NCI-H1417 (cell line): Measurements from ENCODE around the gene PHPT1.
"Not testable (repeated sequence)": the region's sequence is repeated elsewhere in the genome, so short reads cannot be mapped to it uniquely, and the experiment has no call there.

Source experiments
- DNase-seq, 3 experiments: peaks; one replicate each; lab custom pipeline; 2025; lab: John Stamatoyannopoulos, UW

PHPT1 gene

DNA sequence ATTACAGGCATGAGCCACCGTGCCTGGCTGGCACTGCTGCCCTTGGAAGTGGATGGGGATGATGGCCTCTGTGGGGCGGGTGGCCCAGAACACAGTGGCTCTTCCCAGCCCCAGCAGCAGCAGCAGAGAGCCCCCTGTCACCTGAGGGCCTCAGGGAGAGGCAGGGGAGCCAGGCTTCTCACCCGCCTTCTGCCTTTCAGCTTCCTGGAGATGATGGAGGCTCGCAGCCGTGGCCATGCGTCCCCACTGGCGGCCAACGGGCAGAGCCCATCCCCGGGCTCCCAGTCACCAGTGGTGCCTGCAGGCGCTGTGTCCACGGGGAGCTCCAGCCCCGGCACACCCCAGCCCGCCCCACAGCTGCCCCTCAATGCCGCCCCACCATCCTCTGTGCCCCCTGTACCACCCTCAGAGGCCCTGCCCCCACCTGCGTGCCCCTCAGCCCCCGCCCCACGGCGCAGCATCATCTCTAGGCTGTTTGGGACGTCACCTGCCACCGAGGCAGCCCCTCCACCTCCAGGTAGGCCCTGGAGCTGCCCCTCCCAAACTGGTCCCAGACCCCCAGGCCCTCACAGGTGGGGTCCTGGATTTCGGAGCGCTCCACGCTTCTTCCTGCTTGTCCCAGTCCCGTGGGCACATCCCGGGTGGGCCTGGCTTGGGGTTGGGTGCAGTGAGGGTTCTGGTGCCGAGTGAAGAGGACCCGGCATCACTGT, 11.9 kb upstream of the PHPT1 start:
- DNase-seq = no peak

- DNase-seq = not testable (repeated sequence)
Observed at GRCh38 chr9:136837856-136838277, 11.3 kb upstream of the PHPT1 start.

GRCh38 chr9:136838314-136839228, 10.6 kb upstream of the PHPT1 start:
- DNase-seq = no peak

DNA sequence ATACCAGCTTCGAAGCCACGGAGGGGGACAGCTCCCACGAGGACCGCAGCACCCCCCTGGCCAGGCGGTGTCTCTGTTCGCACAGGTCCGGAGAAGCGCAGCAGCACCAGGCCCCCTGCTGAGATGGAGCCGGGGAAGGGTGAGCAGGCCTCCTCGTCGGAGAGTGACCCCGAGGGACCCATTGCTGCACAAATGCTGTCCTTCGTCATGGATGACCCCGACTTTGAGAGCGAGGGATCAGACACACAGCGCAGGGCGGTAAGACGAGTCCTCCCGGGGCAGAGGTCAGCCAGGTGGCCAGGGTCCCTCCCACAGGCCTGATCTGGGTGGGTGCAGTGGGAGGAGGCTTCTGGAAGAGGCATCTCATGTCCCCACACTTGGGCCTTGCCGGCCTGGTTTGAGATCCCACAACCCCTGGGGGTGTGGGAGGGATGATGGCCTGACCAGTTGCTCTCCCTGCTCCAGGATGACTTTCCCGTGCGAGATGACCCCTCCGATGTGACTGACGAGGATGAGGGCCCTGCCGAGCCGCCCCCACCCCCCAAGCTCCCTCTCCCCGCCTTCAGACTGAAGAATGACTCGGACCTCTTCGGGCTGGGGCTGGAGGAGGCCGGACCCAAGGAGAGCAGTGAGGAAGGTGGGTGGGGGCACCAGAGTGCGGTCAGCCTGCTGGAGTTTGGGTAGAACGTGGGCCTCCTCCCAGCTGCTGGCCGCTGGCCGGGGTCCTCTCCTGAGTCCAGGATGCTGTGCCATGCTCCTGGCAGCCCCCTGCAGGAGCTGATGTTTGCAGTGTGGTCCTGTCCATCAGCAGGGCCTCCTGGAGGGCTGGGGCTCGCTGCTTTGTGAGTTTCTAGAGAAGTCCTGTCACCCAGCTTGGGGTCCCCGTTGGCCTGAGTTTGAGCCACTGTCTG, 9.7 kb upstream of the PHPT1 start:
- peak in 1 of 3 experiments; percentile 62 for DNase-seq

DNA sequence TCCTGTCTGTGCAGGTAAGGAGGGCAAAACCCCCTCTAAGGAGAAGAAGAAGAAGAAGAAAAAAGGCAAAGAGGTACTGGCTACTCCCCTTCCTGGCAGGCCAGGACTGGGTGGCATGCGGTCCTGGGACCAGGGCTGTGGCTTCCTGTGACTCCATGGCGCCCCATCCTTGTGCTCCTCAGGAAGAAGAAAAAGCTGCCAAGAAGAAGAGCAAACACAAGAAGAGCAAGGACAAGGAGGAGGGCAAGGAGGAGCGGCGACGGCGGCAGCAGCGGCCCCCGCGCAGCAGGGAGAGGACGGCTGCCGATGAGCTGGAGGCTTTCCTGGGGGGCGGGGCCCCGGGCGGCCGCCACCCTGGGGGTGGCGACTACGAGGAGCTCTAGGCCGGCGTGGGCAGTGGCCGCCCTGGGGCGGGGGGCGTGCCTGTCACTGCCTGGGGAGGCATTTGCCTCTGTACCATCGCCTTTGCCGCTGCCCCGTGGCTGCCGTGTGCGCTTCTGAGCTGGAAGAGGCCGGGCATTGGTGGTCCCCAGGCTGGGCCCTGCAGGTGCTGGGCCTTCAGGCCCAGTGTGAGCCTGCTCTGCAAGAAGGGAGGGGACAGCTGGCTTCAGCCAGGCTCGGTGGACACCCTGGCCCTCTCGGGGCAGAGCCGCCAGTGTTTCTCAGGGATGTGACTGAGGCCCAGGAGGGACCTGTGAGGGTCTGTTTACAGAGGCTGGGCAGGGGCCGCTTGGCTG, 8.9 kb upstream of the PHPT1 start:
- DNase-seq = peak; percentile 4 to 84 (median 82)

DNA sequence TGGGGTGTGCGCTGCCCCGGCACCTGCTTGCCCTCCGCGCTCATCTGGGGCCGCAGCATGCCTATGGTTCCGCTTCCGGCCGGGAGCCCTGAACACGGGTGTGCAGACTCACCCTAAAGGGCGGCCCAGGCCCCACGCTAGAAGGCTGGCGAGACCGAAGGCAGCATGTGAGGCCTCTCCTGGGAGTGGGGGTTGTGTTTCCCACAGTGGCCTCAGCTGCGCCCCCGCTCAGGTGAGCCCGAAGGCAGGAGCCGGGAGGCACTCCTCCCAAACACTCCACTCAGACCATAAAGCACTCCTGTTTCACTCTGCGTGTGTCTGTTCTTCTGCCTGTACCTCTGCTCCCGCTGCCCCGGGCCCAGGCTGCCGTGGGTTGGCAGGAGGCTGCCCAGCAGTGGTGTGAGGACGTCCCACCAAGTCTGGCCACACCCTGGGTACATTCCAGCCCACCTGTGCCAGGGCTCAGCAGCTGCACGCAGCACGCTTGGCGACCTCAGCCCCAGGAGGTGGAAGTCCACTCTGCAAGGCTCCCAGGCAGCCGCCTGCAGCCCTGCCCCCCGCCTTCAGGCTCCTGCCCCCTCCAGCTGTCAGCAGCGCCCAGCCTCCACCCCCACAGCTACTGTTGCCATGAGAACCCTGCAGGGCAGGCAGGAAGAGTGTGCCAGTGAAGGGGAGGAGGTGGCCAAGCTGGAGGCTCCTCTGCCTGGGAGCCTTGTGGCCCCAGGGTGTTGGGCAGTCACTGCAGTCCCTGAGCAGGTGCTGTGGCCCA, 8.1 kb upstream of the PHPT1 start:
- peak; percentile 47 to 97 (median 96) for DNase-seq

DNA sequence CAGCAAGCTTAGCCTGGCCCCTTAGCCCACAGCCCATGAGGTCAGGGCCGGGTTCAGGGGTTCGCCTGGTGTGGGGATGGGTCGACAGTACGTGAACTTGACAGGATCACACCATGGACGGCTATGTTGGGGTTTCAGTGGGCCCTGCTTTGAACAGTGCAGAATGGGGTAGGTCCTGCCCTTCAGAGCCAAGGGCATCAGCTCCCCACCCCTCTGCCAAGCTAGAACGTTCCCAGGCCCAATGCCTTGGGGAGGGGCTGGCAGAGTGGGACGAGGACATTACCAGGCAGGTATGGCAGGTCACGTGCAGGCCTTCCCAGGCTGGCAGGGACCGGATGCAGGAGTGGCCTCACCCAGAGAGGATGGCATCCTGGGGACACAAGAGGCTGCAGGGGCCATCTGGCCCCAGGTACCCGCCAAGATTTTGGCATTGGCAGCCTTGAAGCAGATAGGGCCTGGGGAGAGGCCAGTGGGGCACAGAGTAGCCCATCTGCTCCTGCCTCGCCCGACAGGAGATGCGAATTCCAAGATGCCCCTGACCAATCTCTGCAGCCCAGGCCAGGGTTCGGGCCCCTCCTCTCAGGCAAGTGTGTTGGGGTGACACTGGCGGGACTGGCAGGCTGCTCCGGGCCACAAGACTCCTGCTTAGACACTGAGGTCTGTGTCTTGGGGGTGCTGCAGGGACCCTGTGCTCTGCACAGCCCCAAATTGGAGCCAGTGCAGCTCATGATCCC, 7.4 kb upstream of the PHPT1 start:
- DNase-seq = peak in 2 of 3 experiments; percentile 85 to 87

GRCh38 chr9:136842380-136842948, 6.7 kb upstream of the PHPT1 start, which contains the start of gene AJM1:
TSS of gene AJM1 (plus strand) at chr9:136842478. CDS start at chr9:136844415, 1,937 bp downstream.
- DNase-seq = peak; percentile 48 to 89 (median 80)

DNA sequence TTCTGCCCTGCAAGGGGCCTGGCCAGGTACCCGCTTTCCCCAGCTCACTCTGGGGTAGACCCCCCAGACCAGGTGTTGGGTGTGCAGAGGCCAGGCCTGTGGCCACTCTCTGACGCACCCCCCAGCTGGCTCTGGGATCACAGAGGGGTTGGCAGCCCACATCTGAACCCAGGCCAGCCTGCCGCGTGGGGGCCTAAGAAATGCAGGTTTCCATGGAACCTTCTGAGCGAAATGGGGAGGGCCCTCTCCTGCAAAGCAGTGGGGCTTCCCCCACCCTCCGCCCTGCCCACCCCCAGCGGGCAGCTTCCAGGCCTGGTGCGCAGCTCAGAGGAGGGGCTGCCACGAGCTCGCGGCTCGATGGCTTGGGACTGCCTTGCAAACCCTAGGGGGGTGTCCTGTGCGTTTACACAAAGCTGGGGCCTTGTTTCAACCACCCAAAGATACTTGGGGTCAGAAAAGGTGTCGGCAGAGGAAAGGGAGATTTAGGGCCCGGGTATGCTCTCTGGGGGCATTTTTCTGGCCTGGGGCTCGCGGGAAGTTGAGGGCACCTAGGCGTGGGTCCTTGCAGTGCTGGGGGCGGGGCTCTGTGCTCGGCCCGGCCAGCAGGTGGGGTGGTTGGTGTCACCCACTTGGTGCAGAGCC, 5.9 kb upstream of the PHPT1 start:
- DNase-seq = peak in 2 of 3 experiments; percentile 42 to 46

- DNase-seq = peak in 2 of 3 experiments; percentile 27 to 34
Observed at GRCh38 chr9:136843801-136844740, 5.1 kb upstream of the PHPT1 start.

DNA sequence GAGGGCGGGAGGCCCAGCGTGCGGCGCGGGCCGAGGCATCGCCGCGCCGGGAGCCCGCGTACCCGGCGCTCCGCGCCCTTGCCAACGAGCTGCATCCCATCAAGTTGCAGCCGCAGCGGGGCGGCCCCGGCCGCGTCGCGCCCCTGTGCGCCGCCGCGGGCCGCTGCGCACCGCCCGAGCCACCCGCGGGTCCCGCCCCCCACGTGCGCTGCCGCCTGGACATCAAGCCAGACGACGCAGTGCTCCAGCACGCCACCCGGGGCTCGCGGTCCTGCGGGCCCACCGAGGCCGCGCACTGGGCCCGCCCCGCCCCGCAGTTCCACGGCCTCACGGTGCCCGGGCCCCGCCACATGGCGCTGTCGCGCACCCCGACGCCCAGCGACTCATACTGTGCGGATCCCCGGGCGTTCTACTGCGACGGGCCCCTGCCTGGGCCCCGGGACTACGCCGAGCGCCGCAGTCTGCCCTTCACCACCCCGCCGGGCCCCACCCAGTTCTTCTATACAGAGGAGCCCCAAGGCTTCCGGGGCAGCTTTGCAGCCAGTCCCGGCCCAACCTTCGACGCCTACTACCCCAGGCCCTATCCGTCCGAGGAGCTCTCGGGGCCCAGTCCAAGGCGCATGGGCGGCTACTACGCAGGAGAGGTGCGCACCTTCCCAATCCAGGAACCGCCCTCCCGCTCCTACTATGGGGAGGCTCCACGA, 4.3 kb upstream of the PHPT1 start:
- no peak for DNase-seq

DNA sequence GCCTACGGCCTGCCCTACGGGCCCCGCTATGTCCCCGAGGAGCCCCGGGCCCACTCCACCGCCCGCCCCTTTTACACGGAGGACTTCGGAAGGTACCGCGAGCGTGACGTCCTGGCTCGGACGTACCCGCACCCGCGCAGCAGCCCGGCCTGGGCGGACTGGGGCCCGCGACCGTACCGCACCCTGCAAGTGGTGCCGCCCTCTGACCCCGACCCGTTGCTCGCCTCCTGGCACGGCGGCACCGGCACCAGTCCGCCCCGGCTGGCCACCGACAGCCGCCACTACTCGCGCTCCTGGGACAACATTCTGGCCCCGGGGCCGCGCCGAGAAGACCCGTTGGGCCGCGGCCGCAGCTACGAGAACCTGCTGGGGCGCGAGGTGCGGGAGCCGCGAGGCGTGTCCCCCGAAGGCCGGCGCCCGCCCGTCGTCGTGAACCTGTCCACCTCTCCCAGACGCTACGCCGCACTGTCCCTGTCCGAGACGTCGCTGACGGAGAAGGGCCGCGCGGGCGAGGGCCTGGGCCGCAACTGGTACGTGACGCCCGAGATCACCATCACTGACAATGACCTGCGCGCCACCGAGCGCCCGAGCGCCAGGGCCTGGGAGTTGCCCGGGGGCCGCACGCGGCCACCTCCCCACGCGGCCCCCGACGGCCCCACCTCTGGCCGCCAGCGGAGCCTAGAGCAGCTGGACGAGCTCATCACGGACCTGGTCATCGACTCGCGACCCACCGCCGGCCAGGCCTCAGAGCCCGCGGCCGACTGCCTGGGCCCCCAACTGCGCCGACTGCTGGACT, 3.5 kb upstream of the PHPT1 start:
- no peak for DNase-seq

DNA sequence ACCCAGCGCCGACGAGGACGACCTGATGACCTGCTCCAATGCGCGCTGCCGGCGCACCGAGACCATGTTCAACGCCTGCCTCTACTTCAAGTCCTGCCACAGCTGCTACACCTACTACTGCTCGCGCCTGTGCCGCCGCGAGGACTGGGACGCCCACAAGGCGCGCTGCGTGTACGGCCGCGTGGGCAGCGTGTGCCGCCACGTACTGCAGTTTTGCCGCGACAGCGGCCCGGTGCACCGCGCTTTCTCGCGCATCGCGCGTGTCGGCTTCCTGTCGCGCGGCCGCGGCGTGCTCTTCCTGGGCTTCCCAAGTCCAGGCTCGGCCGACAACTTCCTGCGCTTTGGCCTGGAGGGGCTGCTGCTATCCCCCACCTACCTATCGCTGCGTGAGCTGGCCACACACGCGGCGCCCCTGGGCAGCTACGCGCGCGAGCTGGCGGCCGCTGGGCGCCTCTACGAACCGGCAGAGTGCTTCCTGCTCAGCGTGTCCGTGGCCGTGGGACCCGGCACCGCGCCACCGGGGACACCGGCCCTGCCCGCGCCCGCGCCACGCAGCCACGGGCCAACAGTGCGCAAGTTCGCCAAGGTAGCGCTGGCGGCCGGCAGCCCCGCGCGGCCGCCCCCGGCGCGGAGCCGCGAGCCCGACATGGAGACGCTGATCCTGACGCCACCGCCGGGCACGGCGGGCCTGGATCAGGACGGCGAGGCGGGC, 2.7 kb upstream of the PHPT1 start:
- no peak for DNase-seq

DNA sequence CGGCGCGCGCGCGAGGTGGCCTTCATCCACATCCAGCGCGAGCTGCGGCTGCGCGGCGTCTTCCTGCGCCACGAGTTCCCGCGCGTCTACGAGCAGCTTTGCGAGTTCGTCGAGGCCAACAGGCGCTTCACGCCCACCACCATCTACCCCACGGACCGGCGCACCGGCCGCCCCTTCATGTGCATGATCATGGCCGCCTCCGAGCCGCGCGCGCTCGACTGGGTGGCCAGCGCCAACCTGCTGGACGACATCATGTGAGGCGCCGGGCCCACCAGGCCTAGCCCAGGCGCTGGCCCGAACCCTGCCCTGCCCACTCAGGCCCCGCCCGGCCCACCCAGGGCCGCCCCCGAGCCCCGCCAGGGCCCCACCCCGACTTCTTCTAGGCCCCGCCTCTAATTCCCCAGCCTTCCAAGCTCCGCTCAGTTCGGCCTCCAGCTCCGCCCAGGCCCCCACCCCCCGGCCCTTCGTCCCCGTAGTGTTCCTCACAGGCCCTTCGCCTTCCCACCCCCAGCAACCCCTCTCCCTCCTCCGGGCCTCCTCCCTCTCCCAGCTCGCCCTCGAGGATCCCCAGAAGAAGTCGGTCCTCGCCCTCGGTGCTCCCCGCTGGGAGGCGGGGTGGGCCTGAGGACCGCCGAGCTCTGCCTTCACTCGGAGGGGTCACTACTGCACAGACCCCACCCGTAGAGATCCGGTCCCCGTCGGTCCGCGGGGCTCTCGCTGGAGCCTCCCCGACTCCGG, 2.0 kb upstream of the PHPT1 start:
- no peak for DNase-seq
